Aorta (tissue), 5 donors: Measurements from ENCODE around the gene TMEM208. TPM values are rescaled to one million over a fixed set of nuclear protein-coding genes. Genes with fewer than 3 reads are reported as not detected.
A peak's percentile ranks its signal among the peaks of the same experiment; 100 is the strongest.

ENCODE experiments used
- ATAC-seq: fragments of 200-7000 bp; cut with Tn5 transposase; one replicate; pipeline ENCODE4 v1.9.1; 2022; ENCODE audit warnings: moderate library complexity; ENCODE audit not compliant: low FRiP score
- DNase-seq, 2 donors: peaks; one replicate each; pipeline ENCODE4 v3.0.0-alpha.2; 2020
- H3K27ac ChIP-seq, 2 donors: one replicate each; pipeline ENCODE4 v1.5.1; 2013; ENCODE audit warnings: low read length in 2 of 2, mild to moderate bottlenecking in 2 of 2, moderate library complexity in 2 of 2, control low read depth in 1 of 2, inconsistent platforms in 1 of 2, low read depth in 1 of 2
- H3K27me3 ChIP-seq, 2 donors: one replicate each; pipeline ENCODE4 v1.6.1; 2013; ENCODE audit warnings: control low read depth in 1 of 2, low read length in 1 of 2, mild to moderate bottlenecking in 1 of 2, moderate library complexity in 1 of 2; ENCODE audit not compliant: insufficient read depth in 2 of 2, control insufficient read depth in 1 of 2
- H3K36me3 ChIP-seq, 2 donors: one replicate each; pipeline ENCODE4 v1.6.1; 2013; ENCODE audit warnings: control low read depth in 1 of 2, low read length in 1 of 2, mild to moderate bottlenecking in 1 of 2; ENCODE audit not compliant: insufficient read depth in 2 of 2, control insufficient read depth in 1 of 2
- H3K4me1 ChIP-seq, 2 donors: one replicate each; pipeline ENCODE4 v1.6.1; 2013; ENCODE audit warnings: low read length in 2 of 2, control low read depth in 1 of 2, mild to moderate bottlenecking in 1 of 2, moderate library complexity in 1 of 2; ENCODE audit not compliant: insufficient read depth in 2 of 2, control insufficient read depth in 1 of 2
- H3K4me3 ChIP-seq, 2 donors: one replicate each; pipeline ENCODE4 v1.5.1; 2013; ENCODE audit warnings: low read length in 2 of 2, control low read depth in 1 of 2, mild to moderate bottlenecking in 1 of 2
- H3K9me3 ChIP-seq: one replicate; pipeline ENCODE4 v1.6.1; 2013; ENCODE audit warnings: mild to moderate bottlenecking, low read length; ENCODE audit not compliant: control insufficient read depth
- WGBS, 2 donors: extraction: QIAGEN DNeasy Blood & Tissue Kit; methylation state at CpG; one replicate each; pipeline ENCODE4 v1.1.7; 2013; 5-methylcytosine and 5-hydroxymethylcytosine counted together
- intact Hi-C, 2 donors: fragments of 100-400 bp; cut with DNase I; formaldehyde crosslinking; loops; one replicate each; pipeline versions ENCODE4 v1.14.2 to v1.15.0; 2022
- polyA plus RNA-seq, 2 donors: library from polyadenylated mRNA; stranded (reverse); fragments of 200-250 nt; gene quantifications; one replicate each; pipeline ENCODE4 v1.2.3, GENCODE V29; 2013
- total RNA-seq, 2 donors: library from RNA; stranded (reverse); fragmentation: NEBNext Ultra II Directional; extraction: Animal tissue kit (Norgen Biotek cat#: 25700); gene quantifications; one replicate each; pipeline ENCODE4 v1.2.1, GENCODE V29; 2021
- donor health status: healthy with polysubstance abuse.
- donor health status: Bipolar disorder and iron deficiency.
- donor health status: DM: no; HTN: no; CAD: no.
- donor health status: DM: no; HTN: no; CAD: no.
- donor health status: DM: yes; HTN: yes; CAD: no.

Gene TMEM208
- total and polyA plus RNA-seq, 4 donors = 24.7 to 64.6 (median 46.8) TPM

DNA sequence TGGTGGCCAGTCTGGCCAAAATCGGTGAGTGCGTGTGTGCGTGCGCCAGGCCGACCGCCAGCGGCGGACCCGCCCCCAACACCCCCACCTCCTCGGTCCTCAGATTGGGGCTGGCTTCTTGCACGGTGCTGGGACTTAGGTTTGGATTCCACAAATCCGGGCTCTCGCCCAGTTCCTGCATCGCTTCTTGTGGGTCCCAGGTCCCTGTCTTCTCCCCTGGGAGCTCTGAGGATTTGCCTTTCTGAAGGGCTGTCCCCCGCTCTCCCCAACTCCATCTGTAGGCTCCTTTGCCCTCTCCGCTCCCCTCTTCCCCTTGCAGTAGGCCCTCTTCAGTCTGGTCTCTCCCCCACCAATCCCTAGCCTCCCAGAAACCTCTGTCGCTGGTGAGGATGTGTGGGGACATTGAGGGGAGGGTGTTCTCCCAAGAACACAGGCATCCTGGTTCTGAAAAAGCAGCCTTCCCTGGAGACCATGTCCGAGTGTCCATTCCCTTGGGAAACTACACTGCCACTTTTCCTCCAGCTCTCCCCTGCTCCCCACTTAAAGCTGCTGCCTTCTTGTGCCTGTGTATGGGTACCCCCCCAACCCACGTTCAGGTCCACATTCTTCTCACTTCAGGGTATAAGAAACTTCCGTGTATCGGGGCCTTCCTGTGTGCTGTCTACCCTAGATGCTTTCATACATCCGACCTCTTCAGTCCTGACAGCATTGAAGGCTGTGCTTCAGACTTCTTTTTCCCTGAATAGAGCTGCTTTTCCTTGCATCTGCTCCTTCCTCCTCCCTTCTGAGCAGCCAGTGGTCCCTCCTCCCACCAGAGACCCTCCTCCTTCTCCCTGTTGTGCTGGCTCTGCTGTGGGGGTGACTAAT is 22.5 kb downstream of the TMEM208 start:
- intact Hi-C loops = no loop called here
- Histone ChIP-seq H3K4me1 (no peaks in the 10 kb centered on the region), H3K27ac (no peak overlapping the region), H3K9me3 (no peaks in the 10 kb centered on the region), H3K4me3 (no peak overlapping the region), H3K27me3 (no peaks in the 10 kb centered on the region), H3K36me3 (no peaks in the 10 kb centered on the region)
- peak; percentile 52 to 62 for DNase-seq
- WGBS, 2 donors = 17 to 18% methylated on average over 19 to 22 of the region's 22 CpGs
- no peak for ATAC-seq

DNA sequence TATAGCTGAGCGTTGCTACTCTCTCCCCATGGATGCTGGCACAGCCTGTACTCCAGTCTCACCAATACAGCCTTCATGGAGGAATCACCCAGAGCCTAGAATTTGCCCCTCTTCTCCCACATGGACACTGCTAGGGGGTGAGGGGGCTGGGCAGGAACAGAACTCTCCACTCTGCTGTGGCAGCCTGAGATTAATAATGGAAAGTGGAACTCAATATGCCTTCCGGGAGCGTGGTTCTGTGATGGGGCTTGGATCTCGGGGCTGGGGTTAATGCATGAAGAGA is 23.1 kb downstream of the TMEM208 start:
- DNase-seq = peak in 1 of 2 donors; percentile 30
- Histone ChIP-seq H3K4me3 (no peak overlapping the region), H3K27me3 (no peaks in the 10 kb centered on the region), H3K4me1 (no peaks in the 10 kb centered on the region), H3K36me3 (no peaks in the 10 kb centered on the region), H3K27ac (no peak overlapping the region), H3K9me3 (no peaks in the 10 kb centered on the region)
- WGBS, 2 donors = 58 to 64% methylated on average over 4 of the region's 4 CpGs
- intact Hi-C loops = no loop called here
- no peak for ATAC-seq

DNA sequence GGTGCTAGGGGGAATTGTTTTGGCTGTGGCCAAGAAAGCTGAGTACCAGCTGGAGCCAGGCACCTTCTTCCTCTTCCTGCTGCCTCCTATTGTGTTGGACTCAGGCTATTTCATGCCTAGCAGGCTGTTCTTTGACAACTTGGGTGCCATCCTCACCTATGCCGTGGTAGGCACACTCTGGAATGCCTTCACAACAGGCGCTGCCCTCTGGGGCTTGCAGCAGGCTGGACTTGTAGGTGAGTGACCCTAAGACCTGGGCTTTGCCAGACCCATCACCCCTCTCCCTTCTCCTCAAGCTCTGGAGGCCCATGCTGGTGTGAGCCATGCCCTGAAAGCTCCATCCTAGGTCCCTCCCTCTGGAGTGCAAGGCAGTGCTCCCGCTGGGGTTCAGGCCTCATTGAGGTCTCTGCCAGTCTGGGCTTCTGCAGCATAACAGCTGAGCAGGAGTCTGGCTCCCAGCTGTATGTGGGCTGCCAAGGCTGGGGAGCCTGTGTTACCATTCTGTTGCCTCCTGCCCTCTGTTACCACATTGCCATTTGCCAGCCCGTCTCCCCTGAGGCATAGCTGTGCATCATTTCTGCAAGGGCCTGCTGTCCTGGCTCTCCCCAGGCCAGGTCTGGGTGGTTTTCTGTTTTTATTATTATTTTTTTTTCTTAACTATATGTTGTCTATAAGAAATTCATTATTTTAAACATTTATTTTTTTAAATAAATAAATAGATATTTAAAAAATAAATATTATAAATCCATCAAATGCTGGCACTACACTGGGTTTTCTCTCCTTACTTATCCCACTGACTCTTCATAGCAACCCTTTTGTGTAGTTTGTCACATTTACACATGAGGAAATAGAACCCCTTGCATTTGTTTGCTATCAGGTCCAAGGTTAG is 25.9 kb downstream of the TMEM208 start:
- ATAC-seq (no peak), DNase-seq (peak in 1 of 2 donors; percentile 60)
- Histone ChIP-seq H3K27me3 (no peaks in the 10 kb centered on the region), H3K27ac (no peak overlapping the region), H3K4me1 (no peaks in the 10 kb centered on the region), H3K9me3 (no peaks in the 10 kb centered on the region), H3K4me3 (no peak overlapping the region), H3K36me3 (no peaks in the 10 kb centered on the region)
- WGBS, 2 donors = 77 to 78% methylated on average over 4 of the region's 4 CpGs
- intact Hi-C loops = no loop called here

DNA sequence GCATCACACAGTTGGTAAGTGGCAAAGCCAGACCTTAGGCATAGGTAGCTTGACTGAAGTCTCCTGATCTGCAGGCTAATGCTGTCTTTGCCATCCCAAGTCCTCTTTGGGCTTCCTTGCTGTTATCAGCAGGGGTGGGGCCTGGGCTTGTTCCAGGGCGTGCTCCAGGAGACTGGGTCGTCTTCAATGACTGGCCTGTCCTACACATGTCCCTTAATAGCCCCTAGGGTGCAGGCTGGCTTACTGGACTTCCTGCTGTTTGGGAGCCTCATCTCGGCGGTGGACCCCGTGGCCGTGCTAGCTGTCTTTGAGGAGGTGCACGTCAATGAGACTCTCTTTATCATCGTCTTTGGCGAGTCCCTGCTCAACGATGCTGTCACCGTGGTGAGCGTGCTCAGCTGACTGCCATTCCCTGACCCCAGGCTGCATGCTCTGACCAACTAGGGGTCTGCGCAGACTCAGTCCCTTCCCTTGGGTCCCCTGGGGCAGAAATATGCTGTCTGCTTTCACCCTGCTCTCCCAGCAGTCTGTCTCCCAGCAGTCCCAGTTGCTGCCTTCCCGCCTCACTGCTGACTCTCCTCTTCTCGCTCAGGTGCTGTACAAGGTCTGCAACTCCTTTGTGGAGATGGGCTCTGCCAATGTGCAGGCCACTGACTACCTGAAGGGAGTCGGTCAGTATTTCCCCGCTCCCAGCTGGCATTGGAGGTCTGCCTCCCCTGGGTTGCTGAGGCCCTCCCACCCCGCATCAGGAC is 28.0 kb downstream of the TMEM208 start:
- ATAC-seq (no peak), DNase-seq (peak in 1 of 2 donors; percentile 55)
- WGBS, 2 donors = 90 to 92% methylated on average over 18 of the region's 18 CpGs
- H3K27me3 ChIP-seq = no peaks in the 10 kb centered on the region
- no peaks in the 10 kb centered on the region for H3K4me1 ChIP-seq
- H3K9me3 ChIP-seq = no peaks in the 10 kb centered on the region
- H3K36me3 ChIP-seq = no peaks in the 10 kb centered on the region
- H3K4me3 ChIP-seq = no peak overlapping the region
- H3K27ac ChIP-seq = no peak overlapping the region
- intact Hi-C loops = no loop called here

- peak in 1 of 2 donors; percentile 66 for DNase-seq
- Histone ChIP-seq H3K27me3 (no peaks in the 10 kb centered on the region), H3K27ac (no peak overlapping the region), H3K36me3 (no peaks in the 10 kb centered on the region), H3K4me3 (no peak overlapping the region), H3K9me3 (no peaks in the 10 kb centered on the region), H3K4me1 (no peaks in the 10 kb centered on the region)
- 93 to 94% methylated on average over 17 of the region's 17 CpGs for WGBS, 2 donors
- ATAC-seq = no peak
- intact Hi-C loops = no loop called here
These were observed 28.8 kb downstream of the TMEM208 start for GRCh38 chr16:67255553-67256221.

DNA sequence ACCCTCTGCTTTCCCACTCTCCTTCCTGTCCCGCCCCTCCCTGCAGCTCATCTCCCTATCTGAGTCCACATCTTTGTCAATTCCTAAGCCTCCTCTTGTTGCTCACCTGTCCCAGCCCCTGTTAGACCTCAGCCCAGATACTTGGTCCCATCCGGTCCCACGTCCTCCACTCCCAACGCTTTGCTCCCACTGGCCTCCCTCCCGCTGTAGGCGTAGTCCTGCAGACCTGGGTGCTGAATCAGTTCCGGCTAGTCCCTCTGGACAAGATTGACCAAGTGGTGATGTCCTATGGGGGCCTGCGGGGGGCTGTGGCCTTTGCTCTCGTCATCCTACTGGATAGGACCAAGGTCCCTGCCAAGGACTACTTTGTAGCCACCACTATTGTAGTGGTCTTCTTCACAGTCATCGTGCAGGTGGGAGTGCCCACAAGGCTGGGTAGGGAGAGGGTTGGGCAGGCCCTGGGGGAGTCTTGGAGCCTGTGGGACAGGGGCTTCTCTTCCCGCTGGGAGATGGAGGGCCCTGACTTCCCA is 29.8 kb downstream of the TMEM208 start:
- DNase-seq (peak in 1 of 2 donors; percentile 59), ATAC-seq (no peak)
- Histone ChIP-seq H3K36me3 (no peaks in the 10 kb centered on the region), H3K27ac (no peak overlapping the region), H3K9me3 (no peaks in the 10 kb centered on the region), H3K27me3 (no peaks in the 10 kb centered on the region), H3K4me3 (no peak overlapping the region), H3K4me1 (no peaks in the 10 kb centered on the region)
- intact Hi-C loops = no loop called here
- 96 to 97% methylated on average over 11 of the region's 11 CpGs for WGBS, 2 donors

DNA sequence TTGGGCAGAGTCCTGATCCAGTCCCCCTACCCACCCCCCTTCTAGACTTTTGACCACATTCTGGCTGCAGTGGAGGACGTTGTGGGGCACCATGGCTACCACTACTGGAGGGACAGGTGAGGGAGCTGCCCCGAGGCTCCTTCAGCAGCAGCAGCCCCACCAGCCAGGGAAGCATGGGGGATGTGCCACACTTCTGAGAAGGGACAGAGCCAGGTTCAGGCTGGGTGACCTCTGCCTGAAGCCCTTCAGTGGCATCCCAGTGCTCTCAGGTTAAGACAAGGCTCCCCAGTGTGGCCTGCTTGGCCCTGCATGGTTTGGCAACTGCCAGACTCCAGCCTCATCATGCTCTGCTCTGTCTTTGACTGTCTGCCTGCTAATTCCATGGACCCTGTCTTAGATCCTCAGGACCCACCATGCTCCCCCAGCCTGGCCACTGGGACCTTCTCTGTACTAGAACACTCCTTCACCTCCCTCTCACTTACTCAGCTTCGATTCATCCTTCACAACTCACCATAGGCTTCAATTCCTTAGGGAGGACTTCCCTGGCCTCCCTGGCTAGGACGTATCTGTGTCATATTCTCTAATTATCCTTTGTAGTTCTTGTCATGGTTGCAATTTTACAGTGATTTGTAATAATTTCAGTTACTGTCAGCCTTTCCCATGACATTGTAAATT is 30.7 kb downstream of the TMEM208 start:
- H3K27me3 ChIP-seq = no peaks in the 10 kb centered on the region
- no peak for ATAC-seq
- intact Hi-C loops = no loop called here
- 87 to 92% methylated on average over 4 of the region's 4 CpGs for WGBS, 2 donors
- H3K4me1 ChIP-seq = no peaks in the 10 kb centered on the region
- H3K27ac ChIP-seq = no peak overlapping the region
- H3K4me3 ChIP-seq = no peak overlapping the region
- H3K9me3 ChIP-seq = no peaks in the 10 kb centered on the region
- DNase-seq = peak in 1 of 2 donors; percentile 35
- H3K36me3 ChIP-seq = no peaks in the 10 kb centered on the region
